OCI-LY7 (cell line): ENCODE results near the gene PEMT. TPM values are rescaled to one million over a fixed set of nuclear protein-coding genes. Genes with fewer than 3 reads are reported as not detected.

Experiments
- BruUV-seq: library from RNA; stranded (reverse); fragments of 400-500 nt; replicated peaks from 2 replicates; lab custom pipeline; 2021; lab: Mats Ljungman, UMichigan
- CTCF ChIA-PET: fragments of 300-600 bp; sonication (Branson Sonifier 250); formaldehyde crosslinking; loops from one replicate; lab custom pipeline; 2022; ENCODE audit warnings: antibody characterized with exemption; ENCODE audit not compliant: unreplicated experiment; lab: Charles Lee
- POLR2A ChIA-PET: fragments of 300-600 bp; sonication (Branson Sonifier 250); formaldehyde crosslinking; loops from one replicate; lab custom pipeline; 2022; ENCODE audit warnings: antibody characterized with exemption; lab: Charles Lee
- DNase-seq: peaks from one replicate; pipeline ENCODE4 v3.0.0-alpha.2; 2015; ENCODE audit warnings: low spot score
- H2AFZ ChIP-seq: fragments of 200-600 bp; sonication (generic), shearing (Covaris generic); 2 replicates; pipeline ENCODE4 v1.6.1; 2014; ENCODE audit warnings: mild to moderate bottlenecking, antibody characterized with exemption, low read length, moderate library complexity
- H3K27ac ChIP-seq: fragments of 200-600 bp; sonication (generic); 2 replicates; pipeline ENCODE4 v1.5.1; 2014; ENCODE audit warnings: mixed run types, low read depth, mild to moderate bottlenecking, moderate library complexity, low read length, inconsistent platforms; ENCODE audit not compliant: poor library complexity, severe bottlenecking
- H3K36me3 ChIP-seq: fragments of 200-600 bp; sonication (generic); 2 replicates; pipeline ENCODE4 v1.6.1; 2014; ENCODE audit warnings: mild to moderate bottlenecking, antibody characterized with exemption, low read length, moderate library complexity, mixed read lengths; ENCODE audit not compliant: insufficient read depth
- H3K4me1 ChIP-seq: fragments of 200-600 bp; sonication (generic); 2 replicates; pipeline ENCODE4 v1.5.1; 2014; ENCODE audit warnings: mild to moderate bottlenecking, low read length; ENCODE audit not compliant: insufficient read depth, poor library complexity, severe bottlenecking
- H3K4me2 ChIP-seq: fragments of 200-600 bp; sonication (generic); 2 replicates; pipeline ENCODE4 v1.6.1; 2014; ENCODE audit warnings: mild to moderate bottlenecking, low read length
- H3K4me3 ChIP-seq: fragments of 200-600 bp; sonication (generic); 2 replicates; pipeline ENCODE4 v1.5.1; 2014; ENCODE audit warnings: mild to moderate bottlenecking, low read depth, low read length; ENCODE audit not compliant: poor library complexity, severe bottlenecking
- H3K79me2 ChIP-seq: fragments of 200-600 bp; sonication (generic); 2 replicates; pipeline ENCODE4 v1.6.1; 2016; ENCODE audit warnings: low read depth, mild to moderate bottlenecking, low read length, moderate library complexity, mixed read lengths; ENCODE audit not compliant: insufficient read depth
- H3K9me2 ChIP-seq: fragments of 200-600 bp; sonication (generic); 2 replicates; pipeline ENCODE4 v1.6.1; 2016; ENCODE audit warnings: mild to moderate bottlenecking, low read length, mixed read lengths; ENCODE audit not compliant: insufficient read depth
- H3K9me3 ChIP-seq: fragments of 200-600 bp; sonication (generic); 2 replicates; pipeline ENCODE4 v1.6.1; 2014; ENCODE audit warnings: mild to moderate bottlenecking, mixed run types, low read length, mixed read lengths
- H4K20me1 ChIP-seq: fragments of 200-600 bp; sonication (generic); 2 replicates; pipeline ENCODE4 v1.6.1; 2014; ENCODE audit warnings: mild to moderate bottlenecking, antibody characterized with exemption, low read length, moderate library complexity, mixed read lengths; ENCODE audit not compliant: insufficient read depth
- CTCF ChIP-seq: fragments of 200-600 bp; sonication (generic); conservative IDR thresholded peaks from 2 replicates; pipeline ENCODE4 v1.5.1; 2014; ENCODE audit warnings: mild to moderate bottlenecking, antibody characterized with exemption, low read length, moderate library complexity, mixed read lengths
- EZH2phosphoT487 ChIP-seq: fragments of 200-600 bp; sonication (generic); IDR thresholded peaks from 2 replicates; pipeline ENCODE4 v1.6.1; 2018; ENCODE audit warnings: low read depth, borderline replicate concordance, mild to moderate bottlenecking, mixed run types, antibody characterized with exemption, low read length, moderate library complexity, mixed read lengths
- intact Hi-C: fragments of 100-400 bp; cut with micrococcal nuclease; formaldehyde crosslinking; loops from one replicate; pipeline ENCODE4 v1.10.0; 2022; ENCODE audit not compliant: unreplicated experiment
- total RNA-seq, 2 experiments: library from RNA; depleted of rRNA in 1 of 2; stranded (reverse); fragments of >200 nt in 1 of 2; shearing (Covaris generic) in 1 of 2; gene quantifications; 2 replicates each; pipeline ENCODE4 v1.2.3, GENCODE V29; 2014 to 2022

The PEMT gene
- total RNA-seq, 2 experiments from 2014 or later = 27.3 to 53.5 TPM

GRCh38 chr17:17539591-17539990 lies 51.9 kb downstream of the PEMT start:
- BruUV-seq = no TSS peak
- Histone ChIP-seq H3K4me2 (no peak overlapping the region), H2AFZ (no peak overlapping the region), H3K9me3 (no peaks in the 10 kb centered on the region), H3K9me2 (no peaks in the 10 kb centered on the region), H4K20me1 (no peaks in the 10 kb centered on the region), H3K79me2 (no peaks in the 10 kb centered on the region), H3K4me1 (no peaks in the 10 kb centered on the region), H3K36me3 (no peaks in the 10 kb centered on the region), H3K4me3 (no peak overlapping the region), H3K27ac (no peak overlapping the region)
- no peak for TF ChIP-seq EZH2phosphoT487
- no peak for TF ChIP-seq CTCF
- CTCF ChIA-PET = interaction anchor here (0.7 kb wide), 1 partner anchor 129 kb away, joined by 7 read pairs; no protein-coding TSS in a partner anchor
- intact Hi-C loops = no loop called here
- POLR2A ChIA-PET = no interaction called here
- no peak for DNase-seq

- no peak for DNase-seq
- BruUV-seq = no TSS peak
- Histone ChIP-seq H3K4me3 (no peak overlapping the region), H3K27ac (no peak overlapping the region), H3K79me2 (no peaks in the 10 kb centered on the region), H3K36me3 (no peaks in the 10 kb centered on the region), H3K9me2 (no peaks in the 10 kb centered on the region), H4K20me1 (no peaks in the 10 kb centered on the region), H3K4me1 (no peaks in the 10 kb centered on the region), H3K9me3 (no peaks in the 10 kb centered on the region), H3K4me2 (no peak overlapping the region), H2AFZ (no peak overlapping the region)
- ChIA-PET CTCF (interaction anchor here (0.5 to 0.7 kb wide), 2 partner anchors 19 to 128 kb away, joined by 7 to 13 read pairs; no protein-coding TSS in a partner anchor), POLR2A (interaction anchor here (0.9 kb wide), 1 partner anchor 663 kb away, joined by 3 read pairs; no protein-coding TSS in a partner anchor)
- intact Hi-C loops = no loop called here
- TF ChIP-seq EZH2phosphoT487 = no peak
- no peak for TF ChIP-seq CTCF
These were observed 52.8 kb downstream of the PEMT start for GRCh38 chr17:17538417-17539391.
